Measurements from ENCODE around the gene AMELX.

DNA sequence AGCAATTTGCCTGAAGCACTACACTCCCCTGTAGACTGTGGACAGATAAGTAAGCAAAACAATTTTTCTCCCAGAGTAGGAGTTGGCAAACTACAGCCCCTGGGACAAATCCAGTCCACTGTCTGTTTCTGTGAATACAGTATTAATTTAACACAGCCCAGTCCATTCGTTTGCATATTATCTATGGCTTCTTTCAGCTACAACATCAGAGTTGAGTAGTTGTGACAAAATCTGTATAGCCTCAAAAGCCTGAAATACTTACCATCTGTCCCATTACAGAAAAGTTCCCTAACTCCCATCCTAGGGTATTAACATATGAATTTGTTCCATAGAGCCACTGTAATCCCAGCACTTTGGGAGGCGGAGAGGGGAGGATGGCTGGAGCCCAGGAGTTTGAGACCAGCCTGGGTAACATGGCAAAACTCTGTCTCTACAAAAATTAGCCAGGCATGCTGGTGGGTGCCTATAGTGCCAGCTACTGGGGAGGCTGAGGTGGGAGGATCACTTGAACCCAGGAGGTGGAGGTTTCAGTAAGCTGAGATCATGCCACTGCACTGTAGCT, 53.0 kb downstream of the AMELX start:
- TF ChIP-seq POLR2AphosphoS5 (IDR thresholded peaks at IDR 0.05; ENCODE audit: low read depth, low read length): no peak
- TF ChIP-seq TAF1 (IDR thresholded peaks at IDR 0.05; ENCODE audit: borderline replicate concordance, low read depth, low read length): no peak
- no peak for TF ChIP-seq POLR2A (IDR thresholded peaks at IDR 0.05; ENCODE audit: low read depth, low read length)
